Heart right ventricle (tissue), 16 donors: ENCODE data around the gene HSD17B2. TPM values are rescaled to one million over a fixed set of nuclear protein-coding genes. Genes with fewer than 3 reads are reported as not detected.

Source experiments
- ATAC-seq, 8 donors: fragments of 200-7000 bp; cut with Tn5 transposase; one replicate each; pipeline ENCODE4 v1.9.1; 2020; ENCODE audit warnings: mild to moderate bottlenecking in 8 of 8, moderate library complexity in 8 of 8, moderate number of reproducible peaks in 1 of 8
- DNase-seq, 2 donors: peaks; one replicate each; pipeline ENCODE4 v3.0.0-alpha.2; 2020
- H3K27ac ChIP-seq, 10 donors: fragments of 200-600 bp; sonication (generic) in 2 of 10; one replicate each; pipeline versions ENCODE4 v1.5.0 to v1.8.0; 2020 to 2022; ENCODE audit warnings: mild to moderate bottlenecking in 3 of 10
- H3K27me3 ChIP-seq, 7 donors: fragments of 200-600 bp; one replicate each; pipeline ENCODE4 v1.8.0; 2021 to 2022; ENCODE audit warnings: mild to moderate bottlenecking in 2 of 7
- H3K36me3 ChIP-seq, 9 donors: fragments of 200-600 bp; sonication (generic) in 1 of 9; one replicate each; pipeline versions ENCODE4 v1.5.0 to v1.8.0; 2020 to 2022; ENCODE audit warnings: mild to moderate bottlenecking in 2 of 9
- H3K4me1 ChIP-seq, 9 donors: fragments of 200-600 bp; sonication (generic) in 1 of 9; one replicate each; pipeline versions ENCODE4 v1.5.0 to v1.8.0; 2020 to 2022; ENCODE audit warnings: mild to moderate bottlenecking in 4 of 9
- H3K4me3 ChIP-seq, 10 donors: fragments of 200-600 bp; sonication (generic) in 2 of 10; one replicate each; pipeline versions ENCODE4 v1.5.0 to v1.8.0; 2020 to 2022; ENCODE audit warnings: mild to moderate bottlenecking in 7 of 10, moderate library complexity in 2 of 10
- H3K9me3 ChIP-seq, 11 donors: fragments of 200-600 bp in 10 of 11; sonication (generic) in 2 of 11; one replicate each; pipeline versions ENCODE4 v1.5.0 to v1.8.0; 2013 to 2022; ENCODE audit warnings: mild to moderate bottlenecking in 2 of 11, control low read depth in 1 of 11, moderate library complexity in 1 of 11
- CTCF ChIP-seq, 9 donors: fragments of 200-600 bp; sonication (generic) in 2 of 9; IDR thresholded peaks; one replicate each; pipeline versions ENCODE4 v1.5.0 to v1.8.0; 2021 to 2022; ENCODE audit warnings: antibody characterized with exemption in 9 of 9, mild to moderate bottlenecking in 5 of 9, moderate library complexity in 1 of 9
- WGBS, 2 donors: extraction: QIAGEN DNeasy Blood & Tissue Kit; methylation state at CpG; one replicate each; pipeline ENCODE4 v1.1.7; 2013; ENCODE audit warnings: inconsistent platforms in 1 of 2; 5-methylcytosine and 5-hydroxymethylcytosine counted together
- intact Hi-C, 10 donors: fragments of 100-400 bp; cut with DNase I; formaldehyde crosslinking; loops; one replicate each; pipeline versions ENCODE4 v1.11.1 to v1.14.2; 2022
- long read RNA-seq, 3 donors: library from polyadenylated mRNA; unstranded; transcript quantifications; one replicate each; pipeline ENCODE4 v2.0.0, GENCODE V29; 2020 to 2021
- polyA plus RNA-seq, 2 donors: library from polyadenylated mRNA; stranded (reverse); fragments of 200-250 nt; gene quantifications; one replicate each; pipeline ENCODE4 v1.2.3, GENCODE V29; 2013
- total RNA-seq, 10 donors: library from RNA; stranded (reverse); fragmentation: NEBNext Ultra II Directional in 3 of 10; extraction: Animal tissue kit (Norgen Biotek cat#: 25700) in 3 of 10; gene quantifications; one replicate each; pipeline versions ENCODE4 v1.2.1 to v1.2.4, GENCODE V29; 2021 to 2023
- donor health status: Arrhythmogenic right ventricular cardiomyopathy.
- donor health status: ischemic (EF 13 %, LVEDD 7.1; RV severe dilation, severe dysfunction).
- donor health status: healthy with polysubstance abuse.
- donor health status: DM: no; HTN: yes; CAD: no.
- donor health status: DM: no; HTN: no; CAD: no.
- donor health status: ischemic (EF 25% LVEDD 6.9; RV normal size, moderate dysfunction).
- donor health status: ischemic (EF 25% LVEDD 5.7; RV mildly dilated, moderate dysfunction).
- donor health status: healthy.
- donor health status: DM: yes; HTN: yes; CAD: no.
- donor health status: Ischemic cardiomyopathy.
- donor health status: ischemic (EF 35%, LVEDD 5.7; RV mildly dilated, moderate dysfunction).
- donor health status: nonischemic (EF 11% LVEDD 7.7; RV severe dilation, severe dysfunction).
- donor health status: DM: yes; HTN: yes; CAD: no.
- donor health status: PGD.
- donor health status: ischemic (EF 29% LVEDD 5.4; RV normal size, mild dysfunction).
- donor health status: nonischemic (EF 23%, LVEDD 6.1; RV moderate dilation, normal function).

Gene HSD17B2
- total RNA-seq = not detected
- under 1 TPM in 1 of 2 donors, not detected in 1; 0.03 TPM for polyA plus RNA-seq
- long read RNA-seq, donor 1 = 0 reads
- long read RNA-seq, donor 2 = 0 reads
- long read RNA-seq, donor 3 = 0 reads

GRCh38 chr16:82034981-82035612 is at the start of gene HSD17B2:
Gene HSD17B2, plus strand, starts transcription at chr16:82035253. Its CDS starts 172 bp downstream, at chr16:82035425.
- no peak for ATAC-seq
- WGBS, 2 donors = 74 to 80% methylated on average over 6 of the region's 6 CpGs
- Histone ChIP-seq H3K9me3 (no peaks in the 10 kb centered on the region), H3K4me1 (no peaks in the 10 kb centered on the region), H3K36me3 (no peaks in the 10 kb centered on the region), H3K27me3 (peaks cover 0 to 19% (median 4%) of the 10 kb centered on the region in 7 donors), H3K4me3 (no peak within 1 kb of the TSS), H3K27ac (no peak within 1 kb of the TSS)
- no peak for DNase-seq
- intact Hi-C loops = loop anchor here in 8 of 10 donors (5.0 to 10.0 kb wide), 4 partner anchors 190 to 200 kb away; no protein-coding TSS in a partner anchor
- no peak for TF ChIP-seq CTCF (IDR thresholded peaks at IDR 0.05)

- no peak overlapping the region for H3K27ac ChIP-seq
- no peaks in the 10 kb centered on the region for H3K27me3 ChIP-seq
- intact Hi-C loops = no loop called here
- no peak for TF ChIP-seq CTCF (IDR thresholded peaks at IDR 0.05)
- no peak for ATAC-seq
- H3K4me3 ChIP-seq = no peak overlapping the region
- H3K4me1 ChIP-seq = no peaks in the 10 kb centered on the region
- H3K9me3 ChIP-seq = no peaks in the 10 kb centered on the region
- H3K36me3 ChIP-seq = no peaks in the 10 kb centered on the region
- no peak for DNase-seq
- 83 to 87% methylated on average over 8 of the region's 8 CpGs for WGBS, 2 donors
These were observed 47.9 kb upstream of the HSD17B2 start for GRCh38 chr16:81987121-81987520.

GRCh38 chr16:81987706-81988105 is 47.3 kb upstream of the HSD17B2 start:
- Histone ChIP-seq H3K27ac (no peak overlapping the region), H3K27me3 (no peaks in the 10 kb centered on the region), H3K36me3 (no peaks in the 10 kb centered on the region), H3K4me3 (no peak overlapping the region), H3K4me1 (no peaks in the 10 kb centered on the region), H3K9me3 (no peaks in the 10 kb centered on the region)
- 83 to 85% methylated on average over 5 of the region's 5 CpGs for WGBS, 2 donors
- no peak for TF ChIP-seq CTCF (IDR thresholded peaks at IDR 0.05)
- intact Hi-C loops = no loop called here
- no peak for DNase-seq
- no peak for ATAC-seq

DNA sequence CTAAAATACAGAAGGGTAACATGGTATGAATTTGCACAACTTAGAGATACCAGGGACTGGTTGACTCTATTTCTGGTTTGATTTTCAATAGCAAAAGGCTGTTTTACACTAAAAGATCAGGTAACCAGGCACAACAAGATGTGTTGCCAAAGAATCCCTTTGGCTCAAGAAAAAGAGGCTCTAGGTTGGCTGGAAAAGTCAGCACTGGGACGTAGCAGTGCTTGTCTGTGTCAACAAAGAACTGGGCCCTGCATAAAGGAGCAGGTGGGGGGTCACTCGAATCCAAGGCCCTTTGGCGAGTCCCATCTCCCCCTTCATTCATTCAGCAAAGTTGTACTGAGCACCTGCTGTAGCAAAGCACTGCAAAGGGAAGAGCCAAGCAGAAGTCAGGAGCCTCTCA is 42.2 kb upstream of the HSD17B2 start:
- TF ChIP-seq CTCF (IDR thresholded peaks at IDR 0.05) = no peak
- H3K4me3 ChIP-seq = no peak overlapping the region
- intact Hi-C loops = no loop called here
- peaks cover 0 to 12% (median 6%) of the 10 kb centered on the region in 9 donors for H3K4me1 ChIP-seq
- H3K27me3 ChIP-seq = no peaks in the 10 kb centered on the region
- no peaks in the 10 kb centered on the region for H3K9me3 ChIP-seq
- no peak for DNase-seq
- WGBS, 2 donors = 73 to 81% methylated on average over 3 of the region's 3 CpGs
- no peaks in the 10 kb centered on the region for H3K36me3 ChIP-seq
- no peak for ATAC-seq
- no peak overlapping the region for H3K27ac ChIP-seq
